Trophoblast cell (in vitro differentiated cells and primary cell): ENCODE data around the gene AK1.
A peak's percentile ranks its signal among the peaks of the same experiment; 100 is the strongest.

Experiments used
- DNase-seq, 2 donors: peaks; one replicate each; pipeline ENCODE4 v3.0.0-alpha.2; 2016
- H2AFZ ChIP-seq: 2 replicates; pipeline ENCODE4 v1.6.1; 2013; ENCODE audit warnings: low read length, moderate library complexity, mild to moderate bottlenecking; ENCODE audit not compliant: insufficient read depth, poor library complexity
- H2AK5ac ChIP-seq: 2 replicates; pipeline ENCODE4 v1.6.1; 2013; ENCODE audit warnings: mild to moderate bottlenecking, low read length
- H2BK120ac ChIP-seq: 2 replicates; pipeline ENCODE4 v1.6.1; 2013; ENCODE audit warnings: low read length, mild to moderate bottlenecking, moderate library complexity; ENCODE audit not compliant: insufficient read depth, poor library complexity
- H2BK12ac ChIP-seq: 2 replicates; pipeline ENCODE4 v1.6.1; 2013; ENCODE audit warnings: mild to moderate bottlenecking, low read length, moderate library complexity
- H2BK5ac ChIP-seq: 2 replicates; pipeline ENCODE4 v1.6.1; 2013; ENCODE audit warnings: low read length, low read depth, moderate library complexity, mild to moderate bottlenecking; ENCODE audit not compliant: poor library complexity
- H3K14ac ChIP-seq: 2 replicates; pipeline ENCODE4 v1.6.1; 2013; ENCODE audit warnings: mild to moderate bottlenecking, low read length
- H3K18ac ChIP-seq: 2 replicates; pipeline ENCODE4 v1.6.1; 2013; ENCODE audit warnings: mild to moderate bottlenecking, low read length
- H3K23ac ChIP-seq: 2 replicates; pipeline ENCODE4 v1.6.1; 2013; ENCODE audit warnings: low read length
- H3K27ac ChIP-seq: 2 replicates; pipeline ENCODE4 v1.5.1; 2013; ENCODE audit warnings: low read depth, mild to moderate bottlenecking, inconsistent platforms, low read length, moderate library complexity
- H3K27me3 ChIP-seq: 2 replicates; pipeline ENCODE4 v1.6.1; 2013; ENCODE audit warnings: inconsistent platforms, mild to moderate bottlenecking, low read length, moderate library complexity; ENCODE audit not compliant: insufficient read depth
- H3K36me3 ChIP-seq, 2 experiments: 1 replicate in 1 of 2; 2 replicates in 1 of 2; pipeline ENCODE4 v1.6.1; 2013; ENCODE audit warnings: low read length in 2 of 2, mild to moderate bottlenecking in 2 of 2, moderate library complexity in 1 of 2; ENCODE audit not compliant: insufficient read depth in 2 of 2, control insufficient read depth in 1 of 2
- H3K4ac ChIP-seq: 2 replicates; pipeline ENCODE4 v1.6.1; 2013; ENCODE audit warnings: low read depth, mild to moderate bottlenecking, low read length, moderate library complexity
- H3K4me1 ChIP-seq, 2 experiments: 1 replicate in 1 of 2; 2 replicates in 1 of 2; pipeline ENCODE4 v1.6.1; 2013; ENCODE audit warnings: low read length in 2 of 2, mild to moderate bottlenecking in 2 of 2, moderate library complexity in 1 of 2; ENCODE audit not compliant: insufficient read depth in 2 of 2, control insufficient read depth in 1 of 2
- H3K4me2 ChIP-seq: 2 replicates; pipeline ENCODE4 v1.6.1; 2013; ENCODE audit warnings: inconsistent platforms, mild to moderate bottlenecking, low read length, moderate library complexity
- H3K4me3 ChIP-seq: 2 replicates; pipeline ENCODE4 v1.5.1; 2013; ENCODE audit warnings: mild to moderate bottlenecking, low read depth, low read length, inconsistent platforms
- H3K79me1 ChIP-seq: one replicate; pipeline ENCODE4 v1.6.1; 2013; ENCODE audit warnings: low read length
- H3K79me2 ChIP-seq: 2 replicates; pipeline ENCODE4 v1.6.1; 2013; ENCODE audit warnings: low read length, mild to moderate bottlenecking; ENCODE audit not compliant: control insufficient read depth, insufficient read depth, poor library complexity
- H3K9ac ChIP-seq: 2 replicates; pipeline ENCODE4 v1.6.1; 2013; ENCODE audit warnings: mild to moderate bottlenecking, low read length
- H3K9me3 ChIP-seq: 2 replicates; pipeline ENCODE4 v1.6.1; 2013; ENCODE audit warnings: low read depth, mild to moderate bottlenecking, control low read depth, inconsistent platforms, low read length; ENCODE audit not compliant: insufficient read depth
- H4K12ac ChIP-seq: 2 replicates; pipeline ENCODE4 v1.6.1; 2013; ENCODE audit warnings: low read depth, mild to moderate bottlenecking, low read length, moderate library complexity
- H4K8ac ChIP-seq: 2 replicates; pipeline ENCODE4 v1.6.1; 2013; ENCODE audit warnings: low read depth, mild to moderate bottlenecking, low read length, moderate library complexity
- H4K91ac ChIP-seq: one replicate; pipeline ENCODE4 v1.6.1; 2013; ENCODE audit warnings: low read depth, mild to moderate bottlenecking, low read length, moderate library complexity
- WGBS: extraction: QIAGEN DNeasy Blood & Tissue Kit; methylation state at CpG from one replicate; pipeline ENCODE4 v1.1.7; 2013; ENCODE audit warnings: missing lambda C conversion rate; ENCODE audit not compliant: insufficient read length, insufficient coverage; ENCODE audit errors: extremely low coverage; 5-methylcytosine and 5-hydroxymethylcytosine counted together

Gene AK1

GRCh38 chr9:127876764-127877562 lies 512 bp downstream of the AK1 start:
- no peak overlapping the region for H3K27ac ChIP-seq
- peak overlapping the region; percentile 24 for H3K9ac ChIP-seq
- no peak overlapping the region for H3K23ac ChIP-seq
- H3K4ac ChIP-seq, result peak overlapping the region; percentile 11
- peak overlapping the region; percentile 90 for H4K91ac ChIP-seq
- H3K4me3 ChIP-seq, result peak overlapping the region; percentile 65
- peak overlapping the region; percentile 49 for H4K12ac ChIP-seq
- peak overlapping the region; percentile 89 for H3K14ac ChIP-seq
- H3K4me1 ChIP-seq, result peaks cover 21 to 24% of the 10 kb centered on the region in 2 experiments
- H2AFZ ChIP-seq, result peak overlapping the region; percentile 83
- H3K18ac ChIP-seq, result peak overlapping the region; percentile 88
- H3K79me2 ChIP-seq, result peaks cover 7% of the 10 kb centered on the region
- peaks cover 12% of the 10 kb centered on the region for H3K79me1 ChIP-seq
- no peak for DNase-seq
- no peaks in the 10 kb centered on the region for H3K27me3 ChIP-seq
- no CpG with 5 or more reads among the region's 26 CpGs for WGBS
- no peak overlapping the region for H2BK5ac ChIP-seq
- peak overlapping the region; percentile 80 for H4K8ac ChIP-seq
- H2AK5ac ChIP-seq, result peak overlapping the region; percentile 75
- peaks cover 0 to 5% of the 10 kb centered on the region in 2 experiments for H3K36me3 ChIP-seq
- peaks cover 2% of the 10 kb centered on the region for H3K9me3 ChIP-seq
- peak overlapping the region; percentile 92 for H3K4me2 ChIP-seq
- H2BK12ac ChIP-seq, result peak overlapping the region; percentile 21
- peak overlapping the region; percentile 48 for H2BK120ac ChIP-seq

DNA sequence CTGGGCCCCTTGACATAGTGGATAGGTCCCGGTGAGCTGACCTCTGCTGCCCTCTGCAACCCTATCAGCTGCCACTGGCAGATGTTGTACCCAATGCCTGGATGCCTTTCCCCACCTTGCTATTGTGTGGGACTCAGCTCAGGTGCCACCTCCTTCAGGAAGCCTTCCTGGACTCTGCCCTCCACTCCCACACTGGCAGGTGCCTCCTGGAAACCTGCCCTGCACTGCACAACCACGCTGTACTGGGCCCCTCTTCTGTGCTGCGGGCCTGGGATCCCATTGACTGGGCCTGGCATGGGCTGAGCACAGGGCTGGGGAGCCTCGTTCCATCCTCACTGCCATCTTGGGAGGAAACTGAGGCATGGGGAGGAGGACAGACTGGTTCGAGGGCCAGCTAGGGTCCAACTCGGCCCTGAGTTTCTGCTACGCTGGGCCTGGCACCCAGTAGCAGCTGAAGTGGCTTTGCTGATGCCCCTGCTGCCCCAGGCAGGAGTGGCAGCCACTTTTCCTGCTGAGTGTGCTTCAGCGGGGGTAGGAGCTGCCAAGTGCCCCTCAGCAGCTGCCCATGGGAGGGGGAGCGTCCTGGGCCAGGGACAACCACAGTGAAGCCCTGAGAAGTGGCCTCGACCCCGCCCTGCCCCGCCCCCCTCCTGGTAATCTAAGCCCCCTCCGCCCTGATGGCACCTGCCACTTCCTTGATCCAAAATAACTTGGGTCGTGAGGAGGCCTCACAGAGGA lies 1.3 kb downstream of the AK1 start:
- no peak overlapping the region for H2BK12ac ChIP-seq
- H3K9me3 ChIP-seq, result peaks cover 2% of the 10 kb centered on the region
- H3K4me2 ChIP-seq, result no peak overlapping the region
- peaks cover 7% of the 10 kb centered on the region for H3K79me2 ChIP-seq
- peak overlapping the region; percentile 20 for H3K18ac ChIP-seq
- no peak overlapping the region for H2BK120ac ChIP-seq
- peak overlapping the region; percentile 30 for H4K91ac ChIP-seq
- H3K14ac ChIP-seq, result peak overlapping the region; percentile 9
- DNase-seq, result no peak
- H3K4ac ChIP-seq, result no peak overlapping the region
- no peak overlapping the region for H3K23ac ChIP-seq
- peaks cover 12% of the 10 kb centered on the region for H3K79me1 ChIP-seq
- no peak overlapping the region for H2AFZ ChIP-seq
- no peak overlapping the region for H3K9ac ChIP-seq
- no CpG with 5 or more reads among the region's 14 CpGs for WGBS
- H4K12ac ChIP-seq, result no peak overlapping the region
- H3K27ac ChIP-seq, result no peak overlapping the region
- peak overlapping the region; percentile 25 for H4K8ac ChIP-seq
- no peak overlapping the region for H3K4me3 ChIP-seq
- peaks cover 21 to 24% of the 10 kb centered on the region in 2 experiments for H3K4me1 ChIP-seq
- H3K36me3 ChIP-seq, result peaks cover 2 to 7% of the 10 kb centered on the region in 2 experiments
- peak overlapping the region; percentile 31 for H2AK5ac ChIP-seq
- no peak overlapping the region for H2BK5ac ChIP-seq
- no peaks in the 10 kb centered on the region for H3K27me3 ChIP-seq

DNA sequence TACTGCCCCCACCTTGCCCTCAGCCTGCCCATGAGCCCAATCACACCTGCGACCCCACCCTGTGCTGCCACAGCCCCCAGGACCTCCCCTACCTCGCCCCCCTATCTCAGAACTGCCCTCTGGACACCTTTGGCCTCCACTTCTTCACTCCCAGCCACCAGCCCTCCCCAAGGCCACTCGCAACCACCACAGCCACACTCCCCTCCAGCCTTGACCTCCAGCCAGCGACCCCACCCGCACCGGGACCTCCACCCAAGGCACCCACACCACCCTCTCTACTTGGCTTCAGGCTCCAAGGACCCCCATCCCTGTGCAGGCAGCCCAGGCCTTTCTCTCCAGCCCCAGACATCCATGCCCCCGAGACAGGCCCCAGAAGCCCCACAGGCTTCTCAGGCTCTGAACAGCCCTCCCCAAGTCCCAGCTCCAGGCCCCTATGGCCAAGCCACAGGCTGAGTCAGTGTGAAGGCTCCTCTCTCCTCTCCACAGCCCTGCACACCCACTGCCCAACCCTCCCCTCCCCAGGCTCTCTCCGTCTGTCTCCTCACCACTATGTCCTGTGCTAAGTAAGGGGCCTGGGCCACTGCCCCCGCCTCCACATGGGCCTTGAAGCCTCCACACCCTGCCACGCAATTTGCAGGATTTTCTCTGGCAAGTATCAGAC lies 2.0 kb downstream of the AK1 start:
- no peak overlapping the region for H2AFZ ChIP-seq
- no peak overlapping the region for H3K23ac ChIP-seq
- H3K36me3 ChIP-seq, result peaks cover 7 to 11% of the 10 kb centered on the region in 2 experiments
- no peak overlapping the region for H3K4me2 ChIP-seq
- H3K79me2 ChIP-seq, result peaks cover 7% of the 10 kb centered on the region
- peak overlapping the region; percentile 19 for H3K4ac ChIP-seq
- peak overlapping the region; percentile 45 for H2AK5ac ChIP-seq
- no peak overlapping the region for H4K8ac ChIP-seq
- H3K4me1 ChIP-seq, result peaks cover 21 to 24% of the 10 kb centered on the region in 2 experiments
- no peaks in the 10 kb centered on the region for H3K27me3 ChIP-seq
- H3K4me3 ChIP-seq, result no peak overlapping the region
- no peak for DNase-seq
- H4K12ac ChIP-seq, result no peak overlapping the region
- peak overlapping the region; percentile 42 for H2BK12ac ChIP-seq
- H3K9ac ChIP-seq, result no peak overlapping the region
- peaks cover 12% of the 10 kb centered on the region for H3K79me1 ChIP-seq
- peak overlapping the region; percentile 60 for H4K91ac ChIP-seq
- H3K9me3 ChIP-seq, result peaks cover 2% of the 10 kb centered on the region
- peak overlapping the region; percentile 42 for H3K18ac ChIP-seq
- WGBS, result no CpG with 5 or more reads among the region's 10 CpGs
- no peak overlapping the region for H2BK120ac ChIP-seq
- H3K27ac ChIP-seq, result no peak overlapping the region
- H3K14ac ChIP-seq, result no peak overlapping the region
- H2BK5ac ChIP-seq, result no peak overlapping the region
